AG10803 (cell line): Measurements from ENCODE around the gene TULP4.

Experiments
- DNase-seq: peaks from one replicate; pipeline ENCODE4 v3.0.0; 2010; ENCODE audit warnings: low read depth
- H3K4me3 ChIP-seq: 2 replicates; pipeline ENCODE4 v1.5.1; 2011; ENCODE audit warnings: mild to moderate bottlenecking, low read length, control low read depth
- CTCF ChIP-seq: conservative IDR thresholded peaks from 2 replicates; pipeline ENCODE4 v1.5.1; 2011; ENCODE audit warnings: mild to moderate bottlenecking, low read length, control low read depth, inconsistent platforms

The TULP4 gene

DNA sequence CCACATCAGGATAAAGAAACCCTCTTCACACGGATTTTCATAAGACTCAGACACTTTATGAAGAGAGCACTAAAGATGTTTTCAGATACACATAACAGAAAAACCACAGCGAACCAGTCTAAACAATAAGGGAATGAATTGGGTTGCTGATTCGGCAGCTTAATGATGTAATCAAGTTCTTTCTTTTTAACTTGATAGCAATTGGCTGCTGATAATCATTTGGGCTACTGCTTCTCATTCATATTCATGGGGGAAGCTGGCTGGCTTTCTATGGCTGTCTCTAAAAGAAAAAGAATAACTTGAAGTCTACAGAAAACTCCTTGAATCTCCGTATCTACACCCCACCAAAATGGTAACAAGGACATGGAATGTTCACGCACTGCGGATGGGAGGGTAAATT lies 227.6 kb downstream of the TULP4 start:
- DNase-seq: no peak
- no peak for TF ChIP-seq CTCF
- no peak overlapping the region for H3K4me3 ChIP-seq

- no peak for TF ChIP-seq CTCF
- no peak for DNase-seq
- no peak overlapping the region for H3K4me3 ChIP-seq
Observed at GRCh38 chr6:158543606-158544185, 231.4 kb downstream of the TULP4 start.

DNA sequence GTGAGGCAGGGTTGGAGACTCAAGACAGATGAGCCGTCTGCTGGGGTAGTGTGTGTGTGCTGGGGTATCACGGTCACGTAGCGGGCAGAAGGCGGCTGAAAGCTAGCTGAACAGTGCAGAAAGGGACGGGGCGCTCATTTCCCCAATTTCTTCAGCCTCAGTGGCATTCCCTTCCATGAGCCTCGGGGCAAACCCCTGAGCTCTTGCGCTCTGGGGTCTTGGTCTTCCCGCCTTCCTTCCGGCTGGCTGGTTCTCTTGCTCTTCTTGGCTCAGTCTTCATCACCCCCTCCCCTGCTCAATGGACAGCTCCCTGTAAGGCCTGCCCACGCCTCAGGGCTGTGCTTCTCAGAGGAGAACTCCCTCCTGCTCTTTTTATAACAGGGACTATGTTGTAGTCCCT lies 232.2 kb downstream of the TULP4 start:
- DNase-seq: no peak
- no peak for TF ChIP-seq CTCF
- H3K4me3 ChIP-seq: no peak overlapping the region

- H3K4me3 ChIP-seq: no peak overlapping the region
- TF ChIP-seq CTCF: no peak
- DNase-seq: no peak
Observed at GRCh38 chr6:158545043-158545966, 233.0 kb downstream of the TULP4 start.

DNA sequence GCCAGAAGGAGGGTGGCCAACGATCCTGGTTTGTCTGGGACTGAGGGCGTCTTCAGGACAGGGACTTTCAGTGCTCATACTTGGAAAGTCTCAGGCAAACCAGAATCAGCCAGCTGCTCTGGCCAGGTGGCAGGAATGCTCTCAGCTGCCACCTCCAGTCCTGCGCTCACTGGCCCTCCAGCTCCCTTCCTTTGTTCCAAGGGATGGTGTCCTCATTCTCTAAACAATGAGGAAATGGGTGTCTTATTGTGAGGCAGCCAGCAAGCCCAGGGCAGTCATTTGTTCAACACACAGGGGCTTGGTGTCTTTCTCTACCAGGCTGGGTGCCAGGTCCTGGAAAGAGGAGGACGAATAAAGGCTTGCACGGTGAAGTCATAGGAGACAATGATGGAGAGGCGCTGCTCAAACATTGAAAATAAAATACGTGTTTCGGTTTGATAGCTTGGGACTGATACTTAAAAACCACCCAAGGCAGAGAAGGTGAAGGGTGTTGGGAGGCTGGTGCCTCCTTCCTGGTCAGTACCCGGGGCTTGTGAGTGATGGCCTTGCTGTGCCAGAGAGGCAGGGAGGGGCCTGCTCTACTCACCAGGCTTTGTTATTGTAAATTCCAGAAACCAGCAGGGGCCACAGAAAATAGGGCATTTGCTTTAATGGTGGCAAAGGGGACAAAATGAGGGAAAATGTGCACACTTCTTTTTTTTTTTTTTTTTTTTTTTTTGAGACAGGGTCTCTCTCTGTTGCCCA lies 236.3 kb downstream of the TULP4 start:
- no peak for DNase-seq
- H3K4me3 ChIP-seq: no peak overlapping the region
- TF ChIP-seq CTCF: no peak

GRCh38 chr6:158552055-158552795 lies 240.0 kb downstream of the TULP4 start:
- TF ChIP-seq CTCF: no peak
- H3K4me3 ChIP-seq: no peak overlapping the region
- DNase-seq: no peak
